ENCODE measurements around the gene PRKCZ. TPM values are rescaled to one million over a fixed set of nuclear protein-coding genes. Genes with fewer than 3 reads are reported as not detected.
A peak's percentile ranks its signal among the peaks of the same experiment; 100 is the strongest.

The PRKCZ gene
- polyA plus RNA-seq, 5 donors: 34.6 to 48.9 (median 39.6) TPM

DNA sequence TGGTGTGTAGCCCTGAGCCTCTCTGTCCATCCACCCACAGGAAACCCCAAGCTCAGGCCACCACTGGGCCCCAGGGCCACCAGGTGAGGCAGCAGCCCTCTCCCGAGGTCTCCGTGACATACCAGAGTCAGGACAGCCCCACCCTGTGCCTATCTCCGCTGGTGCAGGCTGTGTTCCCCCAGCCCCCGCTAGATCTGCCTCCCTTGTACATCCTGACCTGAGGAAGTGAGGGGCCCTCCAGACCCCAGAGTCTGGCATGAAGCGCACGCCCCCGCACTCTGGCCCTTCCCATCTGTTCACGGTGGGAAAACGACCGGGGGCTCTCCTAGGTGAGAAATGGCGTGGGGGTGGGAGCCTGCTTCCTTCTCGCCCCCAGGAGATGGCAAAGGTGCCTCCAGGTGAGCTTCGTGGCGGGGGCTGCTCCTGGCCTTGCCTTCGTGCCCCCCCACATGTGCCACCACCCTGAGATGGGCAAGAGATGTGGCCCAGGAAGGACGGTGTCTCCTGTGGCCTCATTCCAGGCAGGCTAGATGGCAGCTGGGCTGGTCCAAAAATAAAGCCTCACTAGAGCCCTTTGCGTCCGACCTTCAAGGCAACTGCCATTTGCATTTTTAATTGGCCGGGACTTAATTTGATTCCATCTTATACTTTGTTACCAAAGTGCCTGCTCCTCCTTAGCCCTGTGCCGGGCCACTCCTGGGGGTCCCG lies 28.0 kb upstream of the PRKCZ start:
- no peak for DNase-seq

DNA sequence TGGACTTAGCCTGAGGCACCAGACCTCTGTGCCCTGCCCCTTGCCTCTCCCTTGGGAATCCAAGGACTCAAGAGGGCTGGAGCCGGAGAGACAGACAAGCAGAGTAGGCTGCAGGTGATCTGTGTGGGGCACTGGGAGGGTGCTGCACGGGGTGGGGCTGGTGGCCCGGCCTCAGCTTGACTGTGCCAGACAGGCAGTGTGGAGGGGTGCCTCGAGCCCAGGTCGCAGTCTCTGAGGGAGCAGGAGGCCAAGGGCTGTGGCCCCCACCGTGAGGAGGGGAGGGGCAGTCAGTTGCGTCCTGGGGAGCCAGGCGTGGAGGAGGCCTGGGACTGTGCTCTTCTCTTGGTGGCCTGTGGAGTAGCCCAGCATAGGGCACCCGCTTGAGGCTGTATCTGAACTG lies 27.0 kb upstream of the PRKCZ start:
- DNase-seq: no peak

DNA sequence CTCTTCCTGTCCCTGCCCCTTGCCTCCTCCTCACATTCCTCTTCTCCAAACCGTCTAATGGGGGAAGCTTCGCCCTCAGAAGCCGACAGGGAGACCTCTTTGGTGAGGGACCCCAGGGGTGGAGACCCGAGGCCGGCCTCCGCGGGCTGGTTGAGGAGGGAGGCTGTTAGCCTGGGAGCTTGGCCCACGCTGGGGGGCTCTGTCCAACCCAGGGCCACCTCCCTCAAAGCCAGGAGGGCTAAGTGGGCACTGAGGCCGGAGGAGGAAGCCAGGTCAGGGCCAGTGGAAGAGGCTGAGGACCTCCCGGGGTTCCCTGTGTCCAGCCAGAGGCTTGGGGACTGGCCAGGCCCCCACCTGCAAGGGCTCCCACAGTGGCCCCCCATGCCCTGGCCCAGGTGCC lies 25.8 kb upstream of the PRKCZ start:
- DNase-seq: no peak

DNA sequence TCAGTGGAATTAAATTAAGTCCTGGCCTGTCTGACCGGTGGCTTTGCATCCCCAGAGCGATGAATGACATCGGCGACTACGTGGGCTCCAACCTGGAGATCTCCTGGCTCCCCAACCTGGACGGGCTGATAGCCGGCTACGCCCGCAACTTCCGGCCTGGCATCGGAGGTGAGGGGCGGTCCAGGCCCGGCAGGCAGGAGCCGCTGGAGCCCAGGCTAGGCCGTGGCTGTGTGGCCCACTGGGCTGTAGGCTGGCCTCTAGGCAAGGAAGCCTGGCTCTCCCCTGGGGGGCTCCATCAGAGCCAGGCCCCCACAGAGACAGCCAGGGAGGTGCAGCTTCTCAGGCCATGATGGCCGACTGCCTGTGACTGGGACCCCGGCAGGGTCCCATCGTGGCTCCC lies 25.3 kb upstream of the PRKCZ start:
- DNase-seq: no peak

DNA sequence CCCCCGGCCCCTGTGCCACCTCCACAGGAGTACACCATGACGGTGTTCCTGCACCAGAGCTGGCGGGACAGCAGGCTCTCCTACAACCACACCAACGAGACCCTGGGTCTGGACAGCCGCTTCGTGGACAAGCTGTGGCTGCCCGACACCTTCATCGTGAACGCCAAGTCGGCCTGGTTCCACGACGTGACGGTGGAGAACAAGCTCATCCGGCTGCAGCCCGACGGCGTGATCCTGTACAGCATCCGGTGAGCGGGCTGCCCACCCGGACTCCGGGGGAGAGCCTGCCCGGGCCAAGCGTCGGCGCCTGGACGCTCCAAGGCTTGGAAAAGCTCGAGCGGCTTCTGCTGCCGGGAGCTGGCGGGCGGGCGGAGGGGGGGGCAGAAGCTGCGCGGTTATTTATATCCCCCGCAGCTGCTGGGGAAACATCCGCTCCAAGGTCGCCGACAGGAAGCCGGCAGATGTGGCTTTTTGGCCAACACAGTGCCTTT lies 24.7 kb upstream of the PRKCZ start:
- DNase-seq: peak; percentile 71 to 73

DNA sequence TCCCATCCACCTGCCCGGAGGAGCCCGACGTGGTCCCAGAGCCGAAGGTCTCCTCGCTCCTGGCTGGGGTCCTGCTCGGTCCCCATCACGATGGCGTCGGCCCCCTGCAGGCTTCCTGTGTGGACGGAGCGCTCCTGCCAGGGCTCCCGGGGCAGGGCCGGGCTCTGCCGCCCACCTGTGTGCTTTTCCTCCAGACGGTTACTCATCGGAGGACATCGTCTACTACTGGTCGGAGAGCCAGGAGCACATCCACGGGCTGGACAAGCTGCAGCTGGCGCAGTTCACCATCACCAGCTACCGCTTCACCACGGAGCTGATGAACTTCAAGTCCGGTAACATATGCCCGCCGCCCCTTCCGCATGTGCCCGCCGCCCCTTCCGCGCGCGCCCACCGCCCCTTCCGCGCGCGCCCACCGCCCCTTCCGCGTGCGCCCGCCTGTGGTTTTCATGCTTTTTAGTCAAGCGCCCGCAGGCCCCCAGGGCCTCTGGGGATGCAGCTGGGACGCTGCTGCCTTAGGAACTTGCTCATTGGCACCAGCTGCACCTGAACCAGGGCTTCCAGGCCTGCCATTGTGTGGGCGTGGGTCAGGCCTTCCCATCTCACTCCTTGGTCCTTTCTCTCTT lies 22.1 kb upstream of the PRKCZ start:
- DNase-seq: no peak

DNA sequence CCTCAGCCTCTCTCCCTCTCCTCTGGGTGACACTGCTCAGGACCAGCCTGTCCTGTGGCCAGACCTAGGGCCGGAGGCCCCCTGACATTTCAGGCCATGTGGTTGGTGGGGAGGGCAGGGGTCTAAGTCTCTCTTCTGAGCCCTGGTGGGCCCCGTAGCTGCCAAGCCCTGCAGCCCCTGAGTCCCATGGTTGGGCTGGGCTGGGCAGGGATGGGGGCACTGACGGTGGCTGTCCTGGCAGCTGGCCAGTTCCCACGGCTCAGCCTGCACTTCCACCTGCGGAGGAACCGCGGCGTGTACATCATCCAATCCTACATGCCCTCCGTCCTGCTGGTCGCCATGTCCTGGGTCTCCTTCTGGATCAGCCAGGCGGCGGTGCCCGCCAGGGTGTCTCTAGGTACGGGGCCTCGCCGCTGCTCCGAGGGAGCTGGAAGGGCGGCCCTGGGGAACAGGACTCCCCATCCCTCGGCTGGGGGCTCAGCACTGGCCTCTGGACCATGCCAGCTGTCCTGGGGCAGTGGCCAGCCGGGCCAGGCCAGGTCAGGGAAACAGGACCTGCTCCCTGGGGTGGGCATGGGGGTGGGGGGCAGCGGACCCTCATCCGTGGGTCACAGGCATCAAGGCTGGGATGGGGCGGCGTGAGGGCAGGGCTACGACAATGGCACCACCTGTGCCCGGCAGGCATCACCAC lies 21.2 kb upstream of the PRKCZ start:
- no peak for DNase-seq

DNA sequence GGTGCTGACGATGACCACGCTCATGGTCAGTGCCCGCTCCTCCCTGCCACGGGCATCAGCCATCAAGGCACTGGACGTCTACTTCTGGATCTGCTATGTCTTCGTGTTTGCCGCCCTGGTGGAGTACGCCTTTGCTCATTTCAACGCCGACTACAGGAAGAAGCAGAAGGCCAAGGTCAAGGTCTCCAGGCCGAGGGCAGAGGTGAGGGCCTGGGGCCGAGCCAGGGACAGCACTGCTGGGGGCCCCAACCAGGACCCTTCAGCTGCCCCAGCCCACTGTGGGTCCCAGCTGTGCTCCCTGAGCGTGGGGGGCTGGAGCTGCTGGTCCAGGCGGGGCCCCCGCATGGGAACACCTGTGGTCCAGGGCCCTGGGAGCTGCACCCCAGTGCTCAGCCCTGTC lies 20.6 kb upstream of the PRKCZ start:
- DNase-seq: no peak

DNA sequence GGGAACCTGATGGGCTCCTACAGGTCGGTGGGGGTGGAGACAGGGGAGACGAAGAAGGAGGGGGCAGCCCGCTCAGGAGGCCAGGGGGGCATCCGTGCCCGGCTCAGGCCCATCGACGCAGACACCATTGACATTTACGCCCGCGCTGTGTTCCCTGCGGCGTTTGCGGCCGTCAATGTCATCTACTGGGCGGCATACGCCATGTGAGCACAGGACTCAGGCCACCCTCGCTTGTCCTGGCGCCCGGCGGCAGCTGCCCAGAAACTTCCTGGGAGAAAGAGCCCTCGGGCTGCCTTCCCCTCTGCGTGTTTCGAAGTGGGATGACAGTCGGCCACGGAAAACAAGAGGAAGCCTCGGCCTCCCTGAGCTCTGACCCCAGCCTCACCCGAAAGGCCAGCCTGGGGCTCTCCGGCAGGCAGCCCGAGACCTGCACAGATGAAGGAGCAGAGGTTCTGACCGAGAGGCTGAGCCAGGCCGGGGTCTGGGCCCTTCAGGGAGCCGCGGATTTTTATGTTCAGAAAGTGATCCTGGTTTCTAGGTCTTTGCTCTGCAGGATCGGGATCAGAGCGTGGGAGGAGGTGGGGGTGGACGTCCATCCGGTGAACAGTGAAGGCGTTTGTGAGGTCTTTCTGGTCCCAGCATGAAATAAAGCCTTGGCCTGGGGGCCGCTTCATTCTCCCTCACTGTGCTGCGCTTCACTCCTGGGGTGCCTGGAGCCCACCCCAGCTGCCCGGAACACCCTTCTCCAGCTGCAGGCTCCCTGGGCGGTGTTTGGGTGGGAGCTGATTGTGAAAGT lies 19.9 kb upstream of the PRKCZ start:
- no peak for DNase-seq

DNA sequence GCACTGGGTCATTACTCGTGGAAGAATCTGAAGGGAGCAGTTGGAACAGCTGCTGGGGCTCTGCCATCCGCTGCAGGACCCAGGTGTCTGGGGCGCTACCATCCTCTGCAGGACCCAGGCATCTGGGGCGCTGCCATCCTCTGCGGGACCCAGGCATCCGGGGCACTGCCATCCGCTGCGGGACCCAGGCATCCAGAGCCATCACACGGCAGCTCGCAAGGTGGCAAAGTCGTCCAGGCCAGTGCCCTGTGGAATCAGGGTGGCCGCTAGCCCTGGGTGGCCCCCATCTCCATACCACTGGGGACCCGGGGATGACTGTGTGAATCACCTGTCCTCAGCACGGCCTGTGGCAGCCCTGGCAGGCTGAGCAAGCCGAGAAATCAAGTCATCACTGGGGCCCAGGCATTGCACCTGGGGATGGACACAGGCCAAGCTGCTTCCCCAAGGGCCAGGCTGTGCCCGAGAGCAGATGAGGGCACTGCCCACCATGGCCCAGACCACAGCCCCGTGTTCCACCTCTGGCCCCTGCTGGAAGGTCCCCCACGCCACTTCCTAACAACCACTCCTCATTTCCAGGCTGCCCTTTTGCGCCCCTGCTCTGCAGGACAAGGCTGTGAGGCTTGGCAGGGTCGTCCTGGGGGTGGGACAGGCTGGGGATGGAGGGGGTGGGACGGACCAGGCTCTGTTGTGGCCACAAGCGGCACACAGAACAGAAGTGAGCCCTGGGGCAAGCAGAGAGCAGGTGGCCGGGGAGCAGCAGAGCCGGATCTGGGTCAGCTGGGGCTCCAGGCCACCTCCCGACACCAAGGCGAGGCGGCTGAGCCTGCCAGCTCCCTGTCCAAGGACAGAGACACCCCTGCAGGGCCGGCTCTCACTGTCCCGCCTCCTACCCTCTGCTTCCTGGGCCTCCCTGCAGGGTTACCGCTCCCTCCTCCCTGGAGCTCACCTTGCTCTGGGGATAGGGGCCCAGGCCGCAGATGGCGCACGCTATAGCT lies 18.4 kb upstream of the PRKCZ start:
- DNase-seq: no peak

DNA sequence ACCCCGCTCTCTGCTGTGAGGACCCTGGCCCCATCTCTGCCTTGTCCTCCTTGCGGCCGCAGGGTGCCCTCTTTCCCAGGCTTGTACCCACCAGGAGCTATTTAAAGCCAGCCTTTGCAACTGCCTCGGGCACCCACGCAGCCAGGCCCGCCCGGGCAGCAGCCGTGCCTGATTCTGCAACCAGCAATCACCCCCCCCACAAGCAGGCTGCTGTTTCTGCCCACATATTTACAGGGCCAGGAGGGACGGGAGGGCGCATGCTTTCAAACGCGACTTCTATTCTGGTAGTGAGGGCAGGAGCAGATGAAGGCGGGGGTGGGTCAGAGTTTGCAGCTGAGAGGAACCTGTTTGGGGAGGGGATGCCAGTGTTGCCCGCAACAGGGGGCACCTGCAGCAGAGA lies 17.5 kb upstream of the PRKCZ start:
- DNase-seq: no peak

DNA sequence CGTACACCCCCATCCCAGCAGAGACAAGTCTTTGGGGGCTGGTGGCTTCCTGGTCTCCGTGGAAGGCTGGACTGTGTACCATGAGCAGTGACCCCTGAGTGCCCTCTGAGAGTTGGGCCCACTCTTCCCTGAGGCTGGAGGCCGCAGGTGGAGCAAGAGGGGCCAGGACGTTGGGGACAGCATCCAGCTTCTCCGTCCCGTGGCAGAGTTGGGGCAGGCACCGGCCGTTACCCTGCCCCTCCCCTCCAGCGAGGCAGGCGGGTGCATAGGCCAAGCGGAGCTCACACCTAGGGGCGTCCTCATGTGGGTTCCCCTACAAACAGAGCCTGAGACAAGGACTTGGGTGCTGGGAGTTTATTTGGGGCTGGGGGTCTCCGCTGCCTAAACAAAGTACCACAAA lies 17.0 kb upstream of the PRKCZ start:
- no peak for DNase-seq

DNA sequence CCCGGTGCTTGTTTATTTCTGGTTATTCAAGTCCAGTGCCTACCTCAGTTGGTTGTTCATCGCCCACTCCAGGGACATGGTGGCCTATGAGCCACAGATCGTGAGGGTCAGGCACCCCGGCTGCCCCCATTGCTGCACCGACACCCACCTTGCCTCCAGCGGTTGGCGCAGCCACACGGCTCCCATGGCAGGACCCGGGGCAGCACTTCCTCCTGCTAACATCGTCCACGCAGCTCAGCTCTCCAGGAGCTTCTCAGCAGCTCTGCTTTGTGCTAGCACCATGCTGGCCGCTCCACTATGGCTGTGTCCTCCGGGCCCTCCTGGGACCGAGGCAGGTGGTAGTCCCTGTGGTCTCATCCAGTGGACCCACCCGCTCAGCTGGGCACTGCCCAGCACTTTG lies 13.9 kb upstream of the PRKCZ start:
- DNase-seq: no peak

DNA sequence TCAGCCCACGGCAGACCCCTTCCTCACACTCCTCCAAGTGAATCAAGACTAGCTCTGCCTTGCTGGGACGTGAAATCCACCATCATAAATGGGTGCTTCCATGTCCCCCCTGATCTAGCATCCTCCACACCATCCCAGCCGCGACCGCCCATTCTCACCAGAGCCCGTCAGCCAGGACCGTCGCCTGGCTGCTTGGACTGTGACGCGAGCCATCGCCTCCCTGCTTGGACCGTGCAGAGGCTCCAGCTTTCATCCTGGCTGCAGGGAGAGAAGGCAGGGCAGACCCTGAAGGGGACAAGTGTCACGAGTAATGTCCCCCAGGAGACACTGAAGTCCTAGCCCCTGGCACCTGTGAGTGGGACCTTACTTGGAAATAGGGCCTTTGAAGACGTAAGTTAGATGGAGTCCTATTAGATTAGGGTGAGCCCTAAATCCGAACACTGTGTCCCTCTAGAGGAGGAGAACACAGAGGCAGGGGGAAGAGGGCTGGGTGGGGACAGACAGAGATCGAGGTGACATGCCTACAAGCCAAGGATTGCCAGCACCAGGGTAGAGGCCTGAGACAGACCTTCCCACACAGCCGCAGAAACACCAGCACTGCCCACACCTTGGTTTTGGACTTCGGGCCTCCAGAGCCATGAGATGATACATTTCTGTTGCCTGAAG lies 12.8 kb upstream of the PRKCZ start:
- DNase-seq: no peak

DNA sequence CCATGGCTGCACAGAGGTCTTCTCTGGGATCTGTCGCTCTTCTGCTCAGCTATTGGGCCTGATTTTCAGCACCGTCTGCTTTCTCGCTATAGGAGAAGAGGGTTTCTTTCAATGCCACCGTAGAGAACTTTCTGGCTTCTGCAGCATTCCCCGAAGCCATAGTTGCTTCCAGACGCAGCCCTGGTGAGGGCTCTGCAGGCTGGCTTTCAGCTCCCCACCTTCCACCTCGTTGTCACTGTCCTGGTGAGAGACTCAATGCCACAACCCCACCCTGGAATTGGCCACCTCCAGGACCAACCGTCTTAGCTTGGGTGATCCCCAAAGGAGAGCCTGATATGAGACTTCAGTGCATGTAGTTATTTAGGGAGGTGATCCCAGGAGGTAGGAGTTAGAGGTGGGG lies 12.0 kb upstream of the PRKCZ start:
- no peak for DNase-seq

DNA sequence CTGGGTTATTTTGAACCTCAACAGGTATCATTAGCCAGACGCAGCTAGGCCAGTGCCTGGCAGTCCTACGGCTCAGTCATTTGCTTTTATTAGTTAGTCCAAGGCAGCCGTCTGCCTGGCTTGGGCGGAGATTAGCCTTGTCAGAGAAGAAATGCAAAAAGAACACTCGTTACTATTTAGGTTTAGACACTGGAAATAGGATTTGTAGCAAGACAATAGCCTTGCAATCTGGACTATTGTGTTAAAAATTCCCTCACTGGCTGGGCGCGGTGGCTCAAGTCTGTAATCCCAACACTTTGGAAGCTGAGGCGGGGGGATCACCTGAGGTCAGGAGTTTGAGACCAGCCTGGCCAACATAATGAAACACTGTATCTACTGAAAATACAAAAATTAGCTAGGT lies 11.0 kb upstream of the PRKCZ start:
- DNase-seq: no peak

DNA sequence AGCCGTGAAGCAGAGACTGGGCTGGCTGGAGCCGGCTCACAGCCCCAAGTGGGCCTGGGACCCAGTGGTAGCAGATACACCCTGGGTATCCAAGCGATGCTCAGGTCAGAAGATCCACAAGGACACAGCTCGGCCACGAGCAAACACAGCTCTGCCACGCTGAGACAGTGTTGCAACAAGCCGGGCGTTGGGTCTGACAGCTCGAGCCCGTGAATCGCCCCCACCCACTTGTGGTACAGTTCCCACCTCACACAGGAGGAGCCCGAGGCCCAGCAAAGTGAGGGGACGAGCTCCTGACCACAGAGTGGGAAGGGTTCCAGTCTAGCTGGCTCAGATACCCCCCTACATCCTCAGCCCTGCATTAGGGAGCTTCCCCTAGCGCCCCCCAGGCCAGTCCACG lies 8.9 kb upstream of the PRKCZ start:
- no peak for DNase-seq

DNA sequence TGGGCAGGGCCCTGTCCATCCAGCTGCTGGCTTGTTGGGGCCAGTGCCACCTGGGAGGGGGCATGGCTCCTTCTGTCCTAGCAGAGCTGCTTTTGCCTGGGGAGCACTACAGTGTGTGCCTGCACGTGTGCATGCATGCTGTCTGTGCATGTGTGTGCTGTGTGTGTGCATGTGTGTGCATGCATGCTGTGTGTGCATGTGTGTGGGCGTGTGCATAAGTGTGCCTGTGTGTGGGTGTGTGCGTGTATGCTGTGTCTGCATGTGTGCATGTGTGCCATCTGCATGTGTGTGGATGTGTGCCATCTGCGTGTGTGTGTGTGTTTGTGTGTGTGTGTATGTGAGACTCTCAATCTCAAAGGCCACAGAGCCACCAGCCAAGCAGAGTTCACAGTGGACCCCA lies 8.3 kb upstream of the PRKCZ start:
- DNase-seq: no peak

DNA sequence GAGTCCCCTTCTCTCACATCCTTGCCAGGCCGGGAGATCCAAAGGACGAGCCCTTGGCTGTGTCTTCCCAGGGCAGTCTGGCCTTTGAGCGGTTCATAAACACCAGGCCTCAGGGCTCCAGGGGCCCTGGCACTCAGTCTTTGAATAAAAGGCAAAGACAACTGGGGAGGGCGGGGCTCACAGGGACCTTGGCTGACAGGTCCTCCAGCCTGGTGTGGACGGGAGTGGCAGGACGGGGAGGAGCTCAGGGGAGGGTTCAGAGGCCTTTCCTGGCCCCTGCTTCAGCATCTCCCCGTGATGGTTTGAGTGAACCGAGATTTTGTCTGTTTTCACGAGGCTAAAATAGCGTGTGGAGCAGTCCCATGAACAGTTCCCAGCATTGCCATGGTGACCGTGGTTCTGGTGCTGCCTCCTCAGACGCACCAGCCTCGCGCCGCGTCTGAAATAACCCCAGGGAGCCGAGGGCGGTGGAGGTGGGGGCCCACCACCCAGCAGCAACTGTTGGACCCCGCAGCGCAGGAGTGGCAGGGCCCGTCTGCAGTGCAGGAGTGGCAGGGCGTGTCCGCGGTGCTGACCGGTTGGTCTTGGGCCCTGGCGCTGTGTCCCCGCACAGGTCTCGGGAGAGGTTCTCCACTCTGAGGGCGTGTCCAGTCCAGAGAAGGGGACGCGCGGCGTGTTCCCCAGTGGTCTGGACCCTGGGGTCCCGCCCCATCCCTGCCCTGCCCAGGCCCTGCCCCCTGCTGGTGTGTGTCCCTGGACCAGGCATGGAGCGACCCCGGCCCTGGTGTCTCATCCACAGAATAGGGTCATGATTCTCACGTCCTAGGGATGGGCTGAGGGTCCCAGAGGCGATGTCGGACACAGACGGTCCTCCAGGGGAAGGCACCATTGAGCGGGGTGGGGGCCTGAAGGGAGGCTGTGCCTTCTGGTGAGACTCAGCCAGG lies 7.1 kb upstream of the PRKCZ start:
- no peak for DNase-seq
